Fibroblast of lung (primary cell): Measurements from ENCODE around the gene GPC6.

Source experiments
- CTCF ChIP-seq, 2 donors: IDR thresholded peaks in 1 of 2; conservative IDR thresholded peaks in 1 of 2; 1 replicate in 1 of 2; 2 replicates in 1 of 2; pipeline ENCODE4 v1.5.1; 2011 to 2012; ENCODE audit warnings: low read length in 2 of 2, control low read depth in 1 of 2, inconsistent platforms in 1 of 2, low read depth in 1 of 2, mild to moderate bottlenecking in 1 of 2
- EZH2 ChIP-seq: IDR thresholded peaks from 2 replicates; pipeline ENCODE4 v1.5.1; 2012; ENCODE audit warnings: low read length, control low read depth, mild to moderate bottlenecking; ENCODE audit errors: missing control alignments

- TF ChIP-seq CTCF (conservative IDR thresholded peaks at IDR 0.05 in 1 of 2, IDR thresholded peaks at IDR 0.05 in 1 of 2; ENCODE audit: low read depth in 1 of 2, low read length in 2 of 2) (no peak), EZH2 (no peak)
Measured at GRCh38 chr13:94242554-94242953, 1015.9 kb downstream of the GPC6 start.
